GM18505 (cell line): Measurements from ENCODE around the gene TANGO2.

ENCODE experiments used
- ATAC-seq: cut with Tn5 transposase; IDR thresholded peaks from one replicate; pipeline ENCODE4 v1.9.1; 2021; ENCODE audit not compliant: unreplicated experiment
- POLR2A ChIP-seq: IDR thresholded peaks from 4 replicates; pipeline ENCODE4 v1.6.1; 2011; ENCODE audit warnings: borderline replicate concordance; ENCODE audit not compliant: insufficient read depth, insufficient read length; ENCODE audit errors: extremely low read depth

TANGO2 gene

DNA sequence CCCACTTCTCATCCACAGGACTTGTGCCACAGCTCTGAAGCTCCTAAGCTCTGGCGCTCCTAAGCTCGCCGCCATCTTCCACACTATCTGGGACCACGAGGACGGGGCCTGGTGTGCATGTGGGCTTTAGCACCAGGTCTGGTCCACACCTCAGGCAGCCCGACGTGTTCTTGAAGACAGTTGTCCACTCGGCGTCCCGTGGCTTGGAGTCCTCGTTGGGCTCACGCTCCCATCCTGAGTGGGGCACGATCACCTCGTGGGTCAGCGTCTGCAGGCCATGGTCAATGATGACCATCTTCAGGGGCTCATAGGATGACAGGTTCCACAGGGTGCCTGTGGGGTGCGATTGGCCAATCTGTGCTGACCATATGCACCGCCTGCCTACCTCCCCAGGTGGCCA, 42.2 kb upstream of the TANGO2 start:
- no peak for ATAC-seq
- TF ChIP-seq POLR2A: no peak

DNA sequence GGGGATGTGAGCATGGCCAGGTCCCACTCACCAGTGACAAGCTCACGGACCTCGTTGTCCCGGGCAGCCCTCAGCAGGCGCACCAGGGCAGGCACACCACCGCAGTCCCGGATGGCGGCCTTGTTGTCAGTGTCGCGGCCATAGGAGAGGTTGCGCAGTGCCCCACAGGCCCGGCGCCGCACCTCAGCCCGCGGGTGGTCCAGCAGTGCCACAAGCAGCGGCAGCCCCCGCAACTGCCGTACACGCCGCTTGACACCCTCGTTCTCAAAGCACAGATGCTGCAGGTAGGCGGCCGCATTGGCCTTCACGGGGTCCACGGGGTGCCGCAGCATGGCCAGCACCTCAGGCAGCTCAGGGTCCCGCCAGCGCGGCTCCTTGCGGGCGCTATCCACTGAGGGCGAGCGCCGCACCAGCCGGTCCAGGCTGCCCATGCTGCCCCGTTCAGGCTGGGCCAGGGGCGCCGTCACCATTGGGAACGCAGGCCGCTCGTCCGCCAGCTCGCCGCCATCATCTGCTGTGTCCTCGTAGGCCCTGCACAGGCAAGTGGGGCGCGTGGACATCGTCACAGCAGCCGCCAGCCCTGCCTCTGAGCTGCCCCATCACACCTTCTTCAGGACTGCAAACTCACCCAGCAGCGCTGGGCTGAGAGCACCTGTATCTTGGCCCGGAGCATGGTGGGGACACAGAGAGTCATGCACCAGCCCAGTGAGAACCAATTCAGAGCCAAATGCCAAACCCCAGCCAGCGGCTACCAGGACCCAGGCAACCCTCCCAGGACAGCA, 41.0 kb upstream of the TANGO2 start:
- no peak for ATAC-seq
- no peak for TF ChIP-seq POLR2A

DNA sequence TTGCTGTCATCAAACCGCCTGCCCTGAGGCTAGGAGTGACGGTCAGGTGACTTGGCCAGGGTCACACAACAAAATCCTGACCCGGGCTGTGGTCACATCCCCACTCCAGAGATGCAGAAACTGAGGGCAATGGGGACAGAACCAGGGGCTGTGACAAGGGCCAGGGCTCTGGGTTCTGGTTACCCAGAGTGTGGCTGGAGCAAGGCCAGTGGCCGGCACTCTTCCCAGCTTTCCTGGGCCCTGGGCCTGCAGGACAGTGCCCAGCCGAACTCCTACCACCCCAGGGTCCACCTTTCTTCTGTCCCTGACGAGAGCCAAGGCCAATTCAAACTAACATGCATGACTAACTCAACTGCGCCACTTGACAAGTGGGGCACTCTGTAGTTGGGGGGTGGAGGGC, 40.1 kb upstream of the TANGO2 start:
- ATAC-seq: no peak
- TF ChIP-seq POLR2A: no peak

DNA sequence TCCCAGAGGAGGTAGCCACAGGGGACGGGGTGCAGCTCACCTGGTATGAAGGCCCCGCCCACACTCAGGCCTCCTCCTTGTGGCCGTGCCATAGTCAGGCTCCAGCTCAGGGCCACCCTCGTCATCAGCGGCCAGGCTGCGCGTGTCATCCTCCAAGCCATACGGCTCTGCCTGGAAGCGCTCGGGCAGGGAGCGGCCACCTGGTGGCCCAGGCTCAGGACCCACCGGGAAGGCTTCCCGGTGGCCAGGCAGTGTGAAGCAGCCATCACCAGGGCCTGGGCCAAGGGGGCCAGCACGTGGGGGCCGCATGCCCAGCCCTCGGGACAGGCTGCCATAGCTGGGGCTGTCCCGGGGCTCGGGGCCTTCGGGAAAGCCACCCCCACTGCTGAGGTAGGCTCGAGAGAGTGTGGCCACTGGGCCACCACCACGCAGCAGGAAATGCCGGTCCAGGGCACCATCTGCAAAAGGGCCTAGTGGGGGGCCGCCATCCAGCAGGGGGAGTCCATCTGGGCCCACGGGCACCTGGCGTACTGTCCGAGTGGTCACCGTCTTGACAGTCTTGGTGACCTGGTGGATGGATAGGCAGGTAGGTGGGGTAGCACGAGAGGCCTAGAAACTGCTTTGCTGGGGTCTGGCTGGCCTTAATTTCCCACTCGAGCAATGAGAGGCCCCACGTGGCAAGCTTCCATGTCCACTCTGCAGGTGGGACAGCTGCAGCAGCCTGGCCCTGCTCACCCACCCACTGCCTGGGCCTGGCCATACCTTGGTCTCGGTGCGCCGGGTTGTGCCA, 39.5 kb upstream of the TANGO2 start:
- no peak for TF ChIP-seq POLR2A
- ATAC-seq: no peak

DNA sequence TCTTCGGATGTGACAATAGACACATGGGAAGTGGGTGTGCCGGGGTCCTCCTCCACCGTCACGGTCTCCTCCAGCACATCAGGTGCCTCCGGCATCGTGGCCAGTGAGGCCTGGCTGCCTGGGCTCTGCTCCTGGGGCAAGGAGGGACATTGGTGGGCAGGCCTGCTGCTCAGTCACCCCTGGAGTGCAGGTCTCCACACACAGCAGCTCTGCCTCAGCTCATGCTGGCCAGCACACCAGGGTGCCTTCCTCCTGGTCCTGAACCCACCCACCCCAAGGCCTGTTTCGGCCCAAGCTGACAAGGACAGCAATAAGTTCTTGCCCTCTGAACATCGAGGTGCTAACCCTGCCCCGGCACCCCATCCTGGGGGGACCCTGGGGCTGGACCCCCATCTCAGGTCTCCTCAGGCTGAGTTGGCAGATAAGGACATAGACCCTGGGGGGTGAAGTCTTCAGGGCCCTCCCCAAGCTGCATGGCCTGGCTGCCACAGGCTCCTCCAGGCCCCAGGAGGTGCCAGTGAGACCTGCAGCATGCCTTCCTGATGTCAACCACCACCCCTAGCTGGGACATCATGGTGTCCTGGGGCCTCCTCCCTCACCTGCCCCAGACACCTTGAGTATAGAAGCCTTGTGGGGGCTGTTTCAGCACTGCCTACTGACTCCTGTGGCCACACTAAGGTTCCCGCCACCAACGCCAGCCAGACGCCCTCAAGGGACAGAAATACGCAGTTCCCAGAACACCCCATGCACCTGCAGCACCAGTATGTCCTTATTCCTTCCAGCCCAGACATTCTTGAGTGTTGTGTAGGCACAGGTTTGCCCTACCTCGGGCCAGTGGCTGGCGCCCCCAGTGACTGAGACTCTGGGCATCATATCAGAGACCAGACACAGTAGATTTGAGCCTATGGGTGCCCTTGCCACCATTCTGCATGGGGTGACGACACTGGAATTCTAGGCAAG, 38.7 kb upstream of the TANGO2 start:
- no peak for TF ChIP-seq POLR2A
- ATAC-seq: no peak

DNA sequence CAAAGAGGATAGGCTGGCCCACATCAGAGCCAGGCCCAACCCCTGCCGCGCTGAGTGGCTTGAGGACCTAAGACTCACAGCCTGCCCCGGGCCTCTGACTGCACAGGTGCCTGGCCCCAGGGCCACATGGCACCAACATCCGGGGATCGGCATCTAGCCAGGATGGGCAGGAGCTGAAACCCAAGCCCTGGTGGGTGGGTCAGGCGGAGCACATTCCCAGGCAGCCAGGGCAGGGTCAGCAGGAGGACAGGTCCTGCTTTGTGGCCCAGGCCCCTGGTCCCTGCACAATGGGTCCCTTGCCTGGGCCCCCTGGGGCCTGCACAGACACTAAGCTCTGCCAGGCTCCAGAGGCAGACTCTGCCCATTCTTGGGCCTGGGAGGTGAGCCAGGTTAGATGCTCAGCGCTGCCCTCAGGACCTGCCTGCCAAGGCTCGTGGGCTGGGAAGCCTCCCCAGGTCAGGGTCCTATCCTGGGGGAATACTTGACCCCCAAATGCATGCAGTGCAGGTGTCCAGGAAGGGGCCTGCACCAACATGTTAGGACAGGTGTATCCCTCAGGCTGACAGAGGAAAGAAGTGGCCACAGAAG, 37.8 kb upstream of the TANGO2 start:
- no peak for TF ChIP-seq POLR2A
- no peak for ATAC-seq

DNA sequence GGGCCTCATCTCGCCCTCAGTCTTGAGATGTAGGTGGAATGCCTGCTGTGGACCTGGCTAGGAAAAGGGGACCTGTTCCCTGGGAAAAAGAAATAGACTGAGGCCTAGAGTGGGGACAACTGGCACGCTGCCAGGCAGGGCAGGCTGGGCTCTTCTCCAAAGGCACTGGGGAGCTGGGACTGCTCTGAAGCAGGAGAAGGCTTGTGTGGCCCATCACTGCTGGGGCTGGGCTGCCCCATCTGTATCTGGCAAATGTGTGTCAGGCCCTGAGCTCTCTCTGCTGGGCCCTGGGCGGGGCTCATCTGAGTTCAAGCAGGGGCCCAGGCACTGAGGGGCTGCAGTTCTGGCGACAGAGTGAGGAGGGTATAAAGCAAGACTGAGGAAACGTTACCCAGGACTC, 37.2 kb upstream of the TANGO2 start:
- no peak for ATAC-seq
- TF ChIP-seq POLR2A: no peak

DNA sequence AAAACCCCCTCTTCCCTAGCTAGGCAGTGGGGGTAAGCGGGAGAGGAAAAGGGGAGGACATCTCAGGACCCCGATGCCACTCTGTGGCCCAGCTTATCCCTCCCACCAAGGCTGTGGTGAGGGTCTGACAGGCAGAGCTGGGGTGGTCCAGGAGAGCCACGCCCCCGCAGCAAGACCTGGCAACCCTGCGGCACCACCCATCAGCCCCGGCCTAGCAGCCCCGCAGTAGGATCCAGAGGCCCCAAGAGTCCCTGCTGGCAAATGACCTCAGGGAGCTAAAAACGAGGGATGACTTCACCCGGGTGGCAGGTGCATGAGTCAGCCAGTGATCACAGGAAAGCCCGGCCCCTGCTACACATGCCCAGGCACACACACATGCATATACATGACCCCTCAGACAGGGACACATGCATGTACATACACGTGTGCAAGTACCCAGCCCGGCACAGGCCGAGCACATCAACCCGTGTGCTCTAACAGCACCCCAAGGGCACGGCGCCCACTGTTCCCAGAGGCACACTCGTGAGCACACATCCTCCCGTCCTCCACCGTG, 36.6 kb upstream of the TANGO2 start:
- no peak for ATAC-seq
- TF ChIP-seq POLR2A: no peak

DNA sequence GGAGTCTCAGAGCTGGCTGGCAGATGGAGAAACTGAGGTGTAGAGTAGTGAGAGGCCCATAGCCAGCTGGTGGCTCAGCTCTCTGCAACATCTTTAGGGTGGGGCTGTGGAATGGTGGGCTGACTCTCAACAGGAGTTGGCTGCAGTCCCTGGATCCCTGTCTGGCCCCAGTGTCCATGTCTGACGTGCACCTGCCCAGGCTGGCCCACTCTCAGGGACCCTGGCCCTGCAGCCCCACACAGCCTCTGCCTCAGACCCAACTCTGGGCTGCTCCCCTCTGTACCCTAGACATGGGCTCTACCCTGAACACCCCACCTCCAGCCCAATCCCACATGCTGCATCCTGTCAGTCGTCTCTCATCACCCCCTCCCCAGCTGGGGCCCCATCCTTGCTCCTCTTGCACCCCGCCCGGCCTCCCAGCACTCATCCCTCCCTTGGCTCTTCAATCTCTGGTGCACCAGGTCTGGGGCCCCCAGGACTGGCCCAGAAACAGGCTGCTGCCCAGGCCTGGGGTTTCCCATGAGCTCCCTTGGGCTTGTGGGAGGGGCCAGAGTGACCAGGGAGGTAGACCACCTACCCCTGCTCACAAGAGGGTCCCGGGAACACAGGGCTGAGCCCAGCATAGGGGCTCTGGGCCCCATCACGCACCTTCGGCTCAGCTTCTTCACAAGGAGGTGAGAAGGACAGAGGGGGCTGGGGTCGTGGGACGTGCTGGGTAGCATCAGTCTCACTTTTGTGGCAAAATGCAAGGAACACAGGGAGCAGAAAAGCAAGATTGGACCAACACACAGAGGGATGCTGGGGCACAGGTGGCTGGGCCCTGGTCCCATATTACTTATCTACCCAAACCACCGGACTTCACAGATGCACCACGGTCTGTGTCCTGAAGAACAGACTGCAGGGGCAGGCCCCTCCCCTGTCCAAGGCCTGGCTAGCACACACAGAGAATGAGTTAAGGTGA, 35.8 kb upstream of the TANGO2 start:
- TF ChIP-seq POLR2A: no peak
- no peak for ATAC-seq

DNA sequence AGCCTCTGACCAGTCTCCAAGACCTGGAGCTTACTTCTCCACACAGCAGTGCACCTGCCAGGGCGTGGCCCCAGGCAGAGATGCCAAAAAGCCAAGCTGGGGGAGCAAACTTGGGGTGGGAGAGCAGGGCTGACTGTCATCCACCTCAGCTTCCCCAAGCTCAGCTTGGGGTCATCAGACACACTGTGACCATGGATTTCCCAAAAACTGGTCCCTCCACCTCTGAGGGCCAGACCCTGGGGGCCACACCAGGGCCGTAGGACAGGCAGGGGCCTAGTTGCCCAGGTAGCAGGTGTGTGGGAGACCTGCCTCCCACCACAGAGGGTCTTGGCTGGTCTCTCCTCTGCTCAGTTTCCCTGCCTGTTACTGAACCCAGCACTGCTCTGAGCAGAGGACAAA, 34.9 kb upstream of the TANGO2 start:
- no peak for TF ChIP-seq POLR2A
- no peak for ATAC-seq

DNA sequence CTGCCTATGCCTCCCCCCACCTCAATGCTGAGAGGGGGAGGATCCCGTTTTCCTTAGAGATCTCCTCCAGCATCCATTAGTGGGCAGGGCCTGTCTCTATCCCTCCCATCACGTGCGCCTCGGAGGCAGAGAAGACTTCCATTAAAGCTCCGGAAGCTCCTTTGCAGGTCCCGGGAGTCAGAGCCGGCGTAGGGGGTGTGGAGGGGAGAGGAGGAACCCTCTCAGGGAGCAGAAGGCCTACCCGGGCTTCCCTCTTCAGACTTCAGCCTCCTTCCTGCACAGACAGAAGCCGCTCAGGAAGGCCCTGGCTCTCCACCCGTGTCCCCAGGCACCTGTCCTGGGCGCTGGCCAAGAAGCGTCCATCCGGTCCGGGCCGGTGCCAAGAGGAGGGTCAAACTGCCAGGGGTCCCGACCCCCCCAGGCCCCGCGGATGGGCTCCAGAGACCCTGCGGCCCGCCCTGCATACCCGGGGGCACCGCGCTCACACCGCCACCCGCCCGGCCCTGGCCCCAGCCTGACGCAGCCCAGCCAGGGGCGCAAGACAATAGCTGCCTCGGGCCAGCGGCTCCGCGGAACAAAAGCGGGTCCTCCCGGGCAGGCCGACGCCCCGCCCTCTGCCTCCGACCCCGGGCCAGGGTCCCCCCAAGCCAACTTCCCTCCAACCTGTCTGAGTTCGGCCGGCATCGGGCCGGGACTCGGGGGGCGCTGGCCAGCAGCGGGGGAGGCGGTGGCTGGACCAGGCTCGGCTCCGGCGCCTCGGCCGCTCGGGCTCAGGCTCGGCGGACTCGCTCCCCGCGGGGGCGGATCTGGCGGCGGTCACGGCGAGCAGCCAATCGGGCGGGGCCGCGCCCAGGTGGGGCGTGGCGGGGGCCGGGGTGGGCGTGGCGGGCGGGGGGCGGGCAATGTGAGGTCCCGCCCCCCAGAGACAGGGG, 34.2 kb upstream of the TANGO2 start:
- peak; percentile 60 for ATAC-seq
- no peak for TF ChIP-seq POLR2A
